TTC549 (cell line): ENCODE results near the gene UBR7.

Source experiments
- FAIRE-seq: peaks from 2 replicates; lab custom pipeline; 2012; peaks lifted over from hg19 to GRCh38; lab: Jason Lieb, UNC

The UBR7 gene

GRCh38 chr14:93249128-93249831, 42.2 kb downstream of the UBR7 start:
- no peak for FAIRE-seq

- FAIRE-seq, result no peak
These were observed 55.4 kb downstream of the UBR7 start for GRCh38 chr14:93262446-93262845.

- FAIRE-seq, result no peak
These were observed 56.4 kb downstream of the UBR7 start for GRCh38 chr14:93263416-93263815.

- no peak for FAIRE-seq
These were observed 59.1 kb downstream of the UBR7 start for GRCh38 chr14:93266127-93266526.

GRCh38 chr14:93267149-93267711, 60.2 kb downstream of the UBR7 start:
- FAIRE-seq, result no peak

GRCh38 chr14:93268406-93268805, 61.4 kb downstream of the UBR7 start:
- FAIRE-seq, result no peak

- no peak for FAIRE-seq
These were observed 62.4 kb downstream of the UBR7 start for GRCh38 chr14:93269341-93270068.

- FAIRE-seq, result no peak
These were observed 64.1 kb downstream of the UBR7 start for GRCh38 chr14:93271111-93271510.

- FAIRE-seq, result no peak
These were observed 67.2 kb downstream of the UBR7 start for GRCh38 chr14:93274055-93274806.

GRCh38 chr14:93276031-93276716, 69.1 kb downstream of the UBR7 start:
- no peak for FAIRE-seq
